Activated T-helper 2 cell treated with anti-CD3 and anti-CD28 coated beads, Interferon-gamma antibody, Interleukin-2, Interleukin-4, amounts not matched to agents 10 μg/mL and 5 μg/mL and 100 μg/mL, durations not matched to agents 14 hours and 24 hours and 36 hours (primary cell): ENCODE measurements around the gene WDR33. TPM values are rescaled to one million over a fixed set of nuclear protein-coding genes. Genes with fewer than 3 reads are reported as not detected.
"Not testable (repeated sequence)": the region's sequence is repeated elsewhere in the genome, so short reads cannot be mapped to it uniquely, and the experiment has no call there.

Source experiments
- DNase-seq: peaks from one replicate; pipeline ENCODE4 v3.0.0; 2021; ENCODE audit warnings: low spot score
- H3K27ac Mint-ChIP-seq: one replicate; pipeline ENCODE4 v1.8.0; 2021; ENCODE audit warnings: mixed read lengths
- H3K27me3 Mint-ChIP-seq: one replicate; pipeline ENCODE4 v1.8.0; 2021; ENCODE audit warnings: low read depth, mixed read lengths
- H3K36me3 Mint-ChIP-seq: one replicate; pipeline ENCODE4 v1.8.0; 2021; ENCODE audit warnings: low read depth, mixed read lengths
- H3K4me1 Mint-ChIP-seq: one replicate; pipeline ENCODE4 v1.8.0; 2021; ENCODE audit warnings: low read depth, mixed read lengths
- H3K4me3 Mint-ChIP-seq: one replicate; pipeline ENCODE4 v1.8.0; 2021; ENCODE audit warnings: low read depth, mild to moderate bottlenecking, moderate library complexity, mixed read lengths
- H3K9me3 Mint-ChIP-seq: one replicate; pipeline ENCODE4 v1.8.0; 2021; ENCODE audit warnings: mixed read lengths
- intact Hi-C: fragments of 100-400 bp; cut with micrococcal nuclease; formaldehyde crosslinking; loops from one replicate; pipeline ENCODE4 v1.15.1; 2023
- total RNA-seq: library from RNA; stranded (reverse); gene quantifications from 2 replicates; pipeline ENCODE4 v1.2.3, GENCODE V29; 2022

The WDR33 gene
- total RNA-seq, 1 donor from 2014 or later = 74.2 TPM

DNA sequence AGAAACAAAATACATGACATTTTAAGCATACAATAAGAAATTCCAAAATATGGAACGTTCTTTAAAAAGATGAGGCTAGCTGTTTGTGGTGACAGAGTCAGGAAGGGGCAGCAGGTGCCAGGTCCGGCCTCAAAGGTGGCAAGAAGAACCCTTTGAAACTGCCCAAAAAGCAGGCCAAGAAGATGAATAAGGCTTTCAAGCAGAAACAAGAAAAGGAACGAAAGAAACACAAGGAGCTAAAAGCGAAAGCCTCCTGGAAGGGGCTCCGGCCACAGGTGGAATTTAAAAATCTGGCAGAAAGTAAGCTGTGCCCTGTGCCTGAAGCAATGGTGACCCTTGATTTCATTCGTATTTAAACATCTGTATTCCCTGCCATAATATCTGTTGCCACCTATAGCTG, 5.5 kb downstream of the WDR33 start:
- Mint-ChIP-seq H3K4me3 (no peak overlapping the region), H3K27me3 (no peaks in the 10 kb centered on the region), H3K9me3 (no peaks in the 10 kb centered on the region), H3K4me1 (peaks cover 39% of the 10 kb centered on the region), H3K27ac (no peak overlapping the region), H3K36me3 (peaks cover 43% of the 10 kb centered on the region)
- DNase-seq = no peak
- intact Hi-C loops = loop anchor here (5.0 kb wide), 1 partner anchor 33 kb away; no protein-coding TSS in a partner anchor

DNA sequence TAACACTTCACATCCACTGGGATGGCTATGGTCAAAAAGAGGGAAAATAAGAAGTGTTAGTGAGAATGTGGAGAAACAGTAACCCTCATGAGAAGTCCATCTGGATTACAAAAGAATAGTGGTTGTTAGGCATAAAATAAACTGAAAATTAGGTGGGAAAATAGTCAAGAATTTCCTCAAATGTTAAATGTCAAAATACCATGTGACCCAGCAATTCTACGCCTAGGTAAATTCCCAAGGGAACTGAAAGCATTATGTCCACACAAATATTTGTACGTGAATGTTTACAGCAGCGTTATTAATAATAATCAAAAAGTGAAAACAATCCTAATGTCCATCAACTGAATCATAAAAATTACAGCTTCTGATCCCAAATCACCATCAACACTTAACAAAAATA, 11.0 kb downstream of the WDR33 start:
- intact Hi-C loops = no loop called here
- Mint-ChIP-seq H3K36me3 (peaks cover 39% of the 10 kb centered on the region), H3K4me3 (no peak overlapping the region), H3K27ac (no peak overlapping the region), H3K27me3 (no peaks in the 10 kb centered on the region), H3K9me3 (no peaks in the 10 kb centered on the region), H3K4me1 (peaks cover 21% of the 10 kb centered on the region)
- DNase-seq = no peak

DNA sequence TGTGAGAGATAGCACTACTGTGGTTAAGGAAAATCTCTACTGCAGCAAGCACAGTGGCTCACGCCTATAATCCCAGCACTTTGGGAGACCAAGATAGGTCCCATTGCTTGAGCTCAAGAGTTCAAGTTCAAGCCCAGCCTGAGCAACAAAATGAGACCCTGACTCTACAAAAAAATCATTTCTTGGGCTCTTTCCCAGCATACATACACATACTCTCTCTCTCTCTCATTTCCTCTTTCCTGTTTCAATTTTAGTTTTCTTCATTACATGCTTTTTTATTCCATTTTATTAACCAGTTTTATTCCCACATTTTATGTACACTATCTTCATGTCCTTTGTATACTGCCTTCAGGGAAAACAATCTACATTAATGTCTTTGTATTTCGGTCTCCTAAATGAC, 14.6 kb downstream of the WDR33 start:
- Mint-ChIP-seq H3K9me3 (no peaks in the 10 kb centered on the region), H3K27me3 (no peaks in the 10 kb centered on the region), H3K27ac (no peak overlapping the region), H3K4me1 (peaks cover 18% of the 10 kb centered on the region), H3K36me3 (peaks cover 31% of the 10 kb centered on the region), H3K4me3 (no peak overlapping the region)
- DNase-seq = no peak
- intact Hi-C loops = no loop called here

DNA sequence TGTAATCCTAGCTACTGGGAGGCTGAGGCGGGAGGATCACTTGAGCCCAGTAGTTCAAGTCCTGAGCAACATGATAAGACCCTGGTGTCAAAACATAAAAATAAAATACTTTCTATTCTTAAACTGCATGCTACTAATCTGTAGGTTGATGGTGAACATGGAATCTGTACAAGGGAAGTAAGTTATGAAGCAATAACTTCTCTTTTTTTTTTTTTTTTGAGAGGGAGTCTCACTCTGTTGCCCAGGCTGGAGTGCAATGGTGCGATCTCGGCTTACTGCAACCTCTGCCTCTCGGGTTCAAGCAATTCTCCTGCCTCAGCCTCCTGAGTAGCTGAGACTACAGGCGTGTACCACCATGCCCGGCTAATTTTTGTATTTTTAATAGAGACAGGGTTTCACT, 16.1 kb downstream of the WDR33 start:
- H3K4me1 Mint-ChIP-seq = peaks cover 18% of the 10 kb centered on the region
- not testable (repeated sequence) for H3K9me3 Mint-ChIP-seq

DNA sequence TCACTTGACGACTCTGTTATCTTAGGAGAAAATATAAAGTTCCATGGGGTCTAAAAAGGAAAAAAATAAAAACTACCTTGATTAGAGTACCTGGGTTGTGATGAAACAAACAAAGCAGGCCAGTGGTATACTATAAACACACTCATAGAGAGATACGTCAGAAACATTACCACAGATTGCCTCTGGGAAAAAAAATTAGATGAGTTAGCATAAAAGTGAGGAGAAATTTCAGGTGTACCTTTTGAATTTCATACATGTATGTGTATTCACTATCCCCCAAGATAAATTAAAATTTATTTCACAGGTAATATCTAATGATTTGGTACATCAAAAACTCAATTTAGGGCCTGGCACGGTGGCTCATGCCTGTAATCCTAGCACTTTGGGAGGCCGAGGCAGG, 18.2 kb downstream of the WDR33 start:
- no peak for DNase-seq
- no peak overlapping the region for H3K4me3 Mint-ChIP-seq
- peaks cover 18% of the 10 kb centered on the region for H3K4me1 Mint-ChIP-seq
- H3K27me3 Mint-ChIP-seq = no peaks in the 10 kb centered on the region
- no peak overlapping the region for H3K27ac Mint-ChIP-seq
- H3K36me3 Mint-ChIP-seq = peaks cover 24% of the 10 kb centered on the region
- intact Hi-C loops = no loop called here
- no peaks in the 10 kb centered on the region for H3K9me3 Mint-ChIP-seq

More for the DNA sequence above, 16.1 kb downstream of the WDR33 start:
- intact Hi-C loops, H3K4me3 Mint-ChIP-seq, DNase-seq, H3K27me3 Mint-ChIP-seq, H3K27ac Mint-ChIP-seq: not testable (repeated sequence)
- peaks cover 28% of the 10 kb centered on the region for H3K36me3 Mint-ChIP-seq

DNA sequence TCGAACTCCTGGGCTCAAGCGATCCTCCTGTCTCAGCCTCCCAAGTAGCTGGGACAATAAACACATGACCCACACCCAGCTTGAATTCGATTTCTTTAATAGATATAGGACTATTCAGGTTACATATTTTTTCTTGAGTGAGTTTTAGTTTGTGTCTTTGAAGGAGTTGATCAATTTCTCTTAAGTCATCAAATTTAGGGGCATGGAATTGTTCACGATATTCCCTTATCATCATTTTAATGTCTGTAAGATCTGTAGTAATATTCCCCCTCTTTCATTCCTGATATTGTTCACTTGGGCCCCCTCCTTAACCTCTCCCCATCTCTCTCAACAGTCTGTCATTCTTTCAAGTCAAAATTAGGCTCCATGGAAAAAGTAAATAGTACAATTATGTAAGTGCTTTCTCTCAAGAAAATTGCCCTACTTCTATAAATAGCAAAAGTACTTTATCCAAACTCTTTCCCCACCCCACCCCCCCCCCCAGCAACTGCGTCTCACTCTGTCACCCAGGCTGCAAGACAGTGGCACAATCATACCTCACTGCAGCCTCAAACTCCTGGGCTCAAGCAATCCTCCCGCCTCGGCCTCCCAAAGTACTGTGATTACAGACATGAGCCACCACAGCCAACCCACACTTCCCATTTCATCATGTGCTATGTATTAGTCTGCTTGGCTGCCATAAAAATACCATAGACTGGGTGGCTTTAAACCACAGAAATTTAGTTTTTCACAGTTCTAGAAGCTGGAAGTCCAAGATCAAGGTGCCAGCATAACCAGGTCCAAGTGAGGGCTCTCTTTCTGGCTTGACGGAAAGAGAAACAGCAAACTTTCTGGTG, 20.1 kb downstream of the WDR33 start:
- no peak overlapping the region for H3K4me3 Mint-ChIP-seq
- H3K27me3 Mint-ChIP-seq = no peaks in the 10 kb centered on the region
- peaks cover 10% of the 10 kb centered on the region for H3K4me1 Mint-ChIP-seq
- no peak overlapping the region for H3K27ac Mint-ChIP-seq
- no peaks in the 10 kb centered on the region for H3K9me3 Mint-ChIP-seq
- DNase-seq = no peak
- peaks cover 14% of the 10 kb centered on the region for H3K36me3 Mint-ChIP-seq
- intact Hi-C loops = no loop called here

DNA sequence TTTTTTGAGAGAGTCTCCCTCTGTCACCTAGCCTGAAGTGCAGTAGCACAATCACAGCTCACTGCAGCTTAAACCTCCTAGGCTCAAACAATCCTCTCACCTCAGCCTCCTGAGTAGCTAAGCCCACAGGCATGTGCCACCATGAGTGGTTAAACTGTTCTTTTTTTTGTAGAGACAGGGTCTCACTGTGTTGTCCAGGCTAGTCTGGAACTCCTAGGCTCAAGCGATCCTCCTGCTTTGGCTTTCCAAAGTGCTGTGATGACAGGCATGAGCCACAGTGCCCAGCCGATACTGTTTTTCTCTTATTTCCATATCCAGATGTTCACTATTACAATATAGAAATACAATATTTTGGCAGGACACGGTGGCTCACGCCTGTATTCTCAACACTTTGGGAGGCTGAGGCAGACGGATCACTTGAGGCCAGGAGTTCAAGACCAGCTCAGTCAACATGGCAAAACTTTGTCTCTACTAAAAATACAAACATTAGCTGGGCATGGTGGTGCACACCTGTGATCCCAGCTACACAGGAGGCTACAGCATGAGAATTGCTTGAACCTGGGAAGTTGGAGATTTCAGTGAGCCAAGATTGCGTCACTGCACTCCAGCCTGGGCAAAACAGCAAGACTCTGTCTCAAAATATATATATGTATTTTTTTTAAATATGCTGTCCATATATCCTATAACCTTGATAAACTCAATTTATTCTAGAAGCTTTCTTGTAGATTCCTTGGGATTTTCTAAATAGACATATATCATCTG, 24.7 kb downstream of the WDR33 start:
- no peak for DNase-seq
- Mint-ChIP-seq H3K27me3 (no peaks in the 10 kb centered on the region), H3K9me3 (no peaks in the 10 kb centered on the region), H3K4me1 (peaks cover 13% of the 10 kb centered on the region), H3K36me3 (peaks cover 22% of the 10 kb centered on the region), H3K27ac (no peak overlapping the region), H3K4me3 (no peak overlapping the region)
- intact Hi-C loops = no loop called here

DNA sequence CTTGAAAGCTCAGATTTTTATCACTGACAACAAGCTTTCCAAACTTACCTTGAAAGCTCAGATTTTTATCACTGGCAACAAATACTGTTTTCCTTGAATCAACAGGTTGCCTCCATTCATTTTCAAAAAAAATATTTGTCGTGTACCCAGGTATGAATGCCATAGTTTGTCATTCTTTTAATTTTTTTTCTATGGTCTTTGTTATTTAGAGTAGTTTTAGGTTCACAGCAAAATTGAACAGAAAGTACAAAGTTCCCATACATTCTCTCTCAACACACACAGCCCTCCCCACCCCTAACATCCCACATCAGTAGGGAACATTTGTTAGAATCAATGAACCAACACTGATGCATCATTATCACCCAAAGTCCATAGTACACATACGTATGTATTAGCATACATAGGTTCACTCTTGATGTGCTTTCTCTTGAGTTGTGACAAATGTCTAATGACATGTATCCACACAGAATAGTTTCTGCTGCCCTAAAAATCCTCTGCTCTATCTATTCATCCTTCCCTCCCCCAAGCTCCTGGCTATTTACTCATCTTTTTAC, 25.9 kb downstream of the WDR33 start:
- H3K4me3 Mint-ChIP-seq = no peak overlapping the region
- H3K27me3 Mint-ChIP-seq = no peaks in the 10 kb centered on the region
- H3K4me1 Mint-ChIP-seq = peaks cover 8% of the 10 kb centered on the region
- DNase-seq = no peak
- H3K9me3 Mint-ChIP-seq = no peaks in the 10 kb centered on the region
- intact Hi-C loops = no loop called here
- H3K36me3 Mint-ChIP-seq = peaks cover 22% of the 10 kb centered on the region
- no peak overlapping the region for H3K27ac Mint-ChIP-seq

DNA sequence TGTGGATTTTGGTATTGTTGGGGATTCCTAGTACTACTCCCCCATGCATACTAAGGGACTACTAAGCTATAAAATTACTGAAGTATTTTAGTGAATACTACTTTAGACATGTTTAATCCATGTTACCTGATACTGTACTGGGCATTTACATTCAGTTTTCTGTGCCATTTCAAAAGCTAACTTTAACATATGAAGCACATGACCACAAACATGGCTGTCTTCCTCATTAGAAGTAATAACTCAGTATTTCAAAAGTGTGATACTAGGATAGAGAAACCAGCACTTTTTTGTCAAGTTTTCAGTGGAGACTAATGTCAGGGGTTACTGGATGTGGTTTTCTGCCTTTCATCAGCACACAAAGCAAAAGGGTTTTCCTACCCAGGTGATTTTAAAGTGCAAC, 27.9 kb downstream of the WDR33 start:
- no peak overlapping the region for H3K27ac Mint-ChIP-seq
- no peak overlapping the region for H3K4me3 Mint-ChIP-seq
- H3K27me3 Mint-ChIP-seq = no peaks in the 10 kb centered on the region
- peaks cover 16% of the 10 kb centered on the region for H3K4me1 Mint-ChIP-seq
- H3K9me3 Mint-ChIP-seq = no peaks in the 10 kb centered on the region
- H3K36me3 Mint-ChIP-seq = peaks cover 32% of the 10 kb centered on the region
- intact Hi-C loops = no loop called here
- DNase-seq = no peak

DNA sequence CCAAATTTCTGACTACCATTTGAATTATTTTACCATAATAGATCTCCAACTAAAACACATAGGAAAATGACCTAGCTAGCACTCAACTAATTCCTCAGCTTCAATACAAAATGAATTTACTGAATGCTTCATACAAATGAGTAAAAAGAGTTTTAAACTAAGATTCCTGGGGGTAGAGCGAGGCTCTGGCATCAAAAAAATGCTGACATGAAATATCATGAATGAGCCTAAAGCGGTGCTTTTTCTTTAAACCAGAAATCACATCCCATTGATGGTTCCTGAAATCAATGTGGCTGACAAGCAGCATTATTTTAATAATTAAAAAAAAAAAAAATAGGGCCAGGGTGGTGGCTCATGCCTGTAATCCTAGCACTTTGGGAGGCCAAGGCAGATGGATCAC, 32.1 kb downstream of the WDR33 start:
- Mint-ChIP-seq H3K36me3 (peaks cover 22% of the 10 kb centered on the region), H3K4me1 (peaks cover 19% of the 10 kb centered on the region), H3K4me3 (no peak overlapping the region), H3K9me3 (no peaks in the 10 kb centered on the region), H3K27me3 (no peaks in the 10 kb centered on the region), H3K27ac (no peak overlapping the region)
- no peak for DNase-seq
- intact Hi-C loops = no loop called here

DNA sequence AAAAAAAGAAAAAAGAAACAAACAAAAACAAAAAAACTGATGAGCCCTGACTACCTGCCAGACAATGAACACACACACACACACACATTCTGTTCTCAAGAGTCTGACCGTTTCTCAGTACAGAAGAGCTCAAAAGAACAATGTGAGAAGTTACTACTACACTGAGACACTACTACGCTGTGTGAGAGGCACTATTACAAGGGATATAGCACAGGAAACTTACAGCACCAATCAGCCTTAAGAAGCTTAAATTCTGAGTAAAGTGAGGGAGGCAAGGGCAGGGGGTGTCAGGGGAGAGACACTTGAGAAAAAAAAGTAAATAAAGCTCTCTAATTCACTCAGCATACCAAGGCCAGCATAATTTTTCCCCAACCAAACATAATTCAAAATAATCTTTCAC, 32.5 kb downstream of the WDR33 start:
- intact Hi-C loops = no loop called here
- H3K27ac Mint-ChIP-seq = no peak overlapping the region
- H3K36me3 Mint-ChIP-seq = peaks cover 22% of the 10 kb centered on the region
- peaks cover 19% of the 10 kb centered on the region for H3K4me1 Mint-ChIP-seq
- no peaks in the 10 kb centered on the region for H3K27me3 Mint-ChIP-seq
- H3K4me3 Mint-ChIP-seq = no peak overlapping the region
- DNase-seq = no peak
- no peaks in the 10 kb centered on the region for H3K9me3 Mint-ChIP-seq

DNA sequence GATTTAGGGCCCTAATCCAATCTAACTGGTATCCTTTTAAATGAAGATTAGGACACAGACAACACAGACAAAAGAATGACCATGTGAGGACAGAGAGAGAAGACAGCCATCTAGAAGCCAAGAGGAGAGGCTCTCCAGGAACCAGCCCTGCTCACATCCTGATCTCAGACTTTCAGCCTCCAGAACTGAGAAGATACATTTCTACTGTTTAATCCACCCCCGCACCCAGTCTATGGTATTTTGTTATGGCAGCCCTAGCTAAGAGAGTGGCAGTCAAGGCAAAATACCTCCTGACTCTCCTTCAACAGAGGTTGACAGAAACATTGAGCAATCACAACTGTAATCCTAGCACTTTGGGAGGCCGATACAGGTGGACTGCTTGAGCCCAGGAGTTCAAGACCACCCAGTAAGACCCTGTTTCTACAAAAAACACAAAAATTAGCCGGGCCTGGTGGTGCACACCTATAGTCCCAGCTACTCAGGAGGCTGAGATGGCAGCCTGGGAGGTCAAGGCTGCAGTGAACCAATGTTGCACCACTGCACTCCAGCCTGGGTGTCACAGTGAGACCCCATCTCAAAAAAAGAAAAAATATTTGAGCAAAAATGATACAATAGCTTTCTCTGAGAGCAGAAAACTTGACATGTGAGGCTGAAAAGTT, 34.7 kb downstream of the WDR33 start:
- Mint-ChIP-seq H3K36me3 (peaks cover 26% of the 10 kb centered on the region), H3K27ac (peak overlapping the region; percentile 50), H3K4me1 (peaks cover 22% of the 10 kb centered on the region), H3K4me3 (no peak overlapping the region), H3K9me3 (no peaks in the 10 kb centered on the region), H3K27me3 (no peaks in the 10 kb centered on the region)
- no peak for DNase-seq
- intact Hi-C loops = no loop called here
